Smooth muscle cell (in vitro differentiated cells): ENCODE data around the gene CELF2. TPM values are rescaled to one million over a fixed set of nuclear protein-coding genes. Genes with fewer than 3 reads are reported as not detected.

Source experiments
- DNase-seq: peaks from one replicate; lab custom pipeline; 2025; ENCODE audit not compliant: unreplicated experiment; lab: John Stamatoyannopoulos, UW
- H2AFZ ChIP-seq: fragments of 200-600 bp; sonication (generic); 2 replicates; pipeline ENCODE4 v1.6.0; 2016; ENCODE audit warnings: antibody characterized with exemption, low read depth, mild to moderate bottlenecking
- H3F3A ChIP-seq: fragments of 200-600 bp; sonication (generic); 2 replicates; pipeline ENCODE4 v1.6.0; 2017; ENCODE audit warnings: antibody characterized with exemption, low read depth
- H3K27ac ChIP-seq: fragments of 200-600 bp; sonication (generic); 2 replicates; pipeline ENCODE4 v1.5.1; 2016; ENCODE audit warnings: low read depth, mild to moderate bottlenecking
- H3K27me3 ChIP-seq: fragments of 200-600 bp; sonication (generic); 2 replicates; pipeline ENCODE4 v1.6.1; 2016; ENCODE audit warnings: low read depth, mild to moderate bottlenecking
- H3K36me3 ChIP-seq: fragments of 200-600 bp; sonication (generic); 2 replicates; pipeline ENCODE4 v1.5.1; 2016; ENCODE audit warnings: low read depth
- H3K4me1 ChIP-seq: fragments of 200-600 bp; sonication (generic); 2 replicates; pipeline ENCODE4 v1.5.1; 2016; ENCODE audit warnings: low read depth
- H3K4me2 ChIP-seq: fragments of 200-600 bp; sonication (generic); 2 replicates; pipeline ENCODE4 v1.6.0; 2016; ENCODE audit warnings: mild to moderate bottlenecking
- H3K4me3 ChIP-seq: fragments of 200-600 bp; sonication (generic); 2 replicates; pipeline ENCODE4 v1.5.1; 2016; ENCODE audit warnings: mild to moderate bottlenecking
- H3K79me2 ChIP-seq: fragments of 200-600 bp; sonication (generic); 2 replicates; pipeline ENCODE4 v1.6.0; 2016; ENCODE audit warnings: low read depth, mild to moderate bottlenecking
- H3K9ac ChIP-seq: fragments of 200-600 bp; sonication (generic); 2 replicates; pipeline ENCODE4 v1.6.0; 2016; ENCODE audit warnings: low read depth
- H3K9me3 ChIP-seq: fragments of 200-600 bp; sonication (generic); replicated peaks from 2 replicates; pipeline ENCODE4 v1.5.1; 2016; ENCODE audit warnings: low read depth
- H4K20me1 ChIP-seq: fragments of 200-600 bp; sonication (generic); 2 replicates; pipeline ENCODE4 v1.6.0; 2016; ENCODE audit warnings: low read depth
- WGBS: methylation state at CpG from one replicate; pipeline ENCODE4 v1.1.7; 2016; ENCODE audit warnings: low lambda C conversion rate; 5-methylcytosine and 5-hydroxymethylcytosine counted together
- polyA plus RNA-seq: library from polyadenylated mRNA; unstranded; fragments of >200 nt; fragmentation: Nextera tagmentation; extraction: Ambion mirVana; gene quantifications from 2 replicates; pipeline ENCODE4 v1.2.1, GENCODE V29; 2016
- total RNA-seq: library from RNA; depleted of rRNA; stranded (reverse); fragments of >200 nt; gene quantifications from 2 replicates; pipeline ENCODE4 v1.2.3, GENCODE V29; 2014
- TF ChIP-seq, protein P1 (sequence below): fragments of 200-600 bp; sonication (generic); IDR thresholded peaks from 2 replicates; pipeline ENCODE4 v1.5.1; 2017; ENCODE audit warnings: borderline replicate concordance, mild to moderate bottlenecking, antibody characterized with exemption; ENCODE audit not compliant: insufficient read depth, poor library complexity, severe bottlenecking

Gene CELF2
- total and polyA plus RNA-seq, 2 experiments from 2014 or later: 3.0 to 4.7 TPM

GRCh38 chr10:11065567-11065966, 47.9 kb downstream of the CELF2 start:
- H3K27me3 ChIP-seq: no peaks in the 10 kb centered on the region
- H2AFZ ChIP-seq: no peak overlapping the region
- no peaks in the 10 kb centered on the region for H3K4me1 ChIP-seq
- H3K4me2 ChIP-seq: no peak overlapping the region
- H3K4me3 ChIP-seq: no peak overlapping the region
- no peak for DNase-seq
- no peaks in the 10 kb centered on the region for H3F3A ChIP-seq
- no peak overlapping the region for H3K9ac ChIP-seq
- H4K20me1 ChIP-seq: no peaks in the 10 kb centered on the region
- no peaks in the 10 kb centered on the region for H3K36me3 ChIP-seq
- WGBS: 81% methylated on average over 4 of the region's 4 CpGs
- no peak overlapping the region for H3K27ac ChIP-seq
- TF ChIP-seq, protein P1, sequence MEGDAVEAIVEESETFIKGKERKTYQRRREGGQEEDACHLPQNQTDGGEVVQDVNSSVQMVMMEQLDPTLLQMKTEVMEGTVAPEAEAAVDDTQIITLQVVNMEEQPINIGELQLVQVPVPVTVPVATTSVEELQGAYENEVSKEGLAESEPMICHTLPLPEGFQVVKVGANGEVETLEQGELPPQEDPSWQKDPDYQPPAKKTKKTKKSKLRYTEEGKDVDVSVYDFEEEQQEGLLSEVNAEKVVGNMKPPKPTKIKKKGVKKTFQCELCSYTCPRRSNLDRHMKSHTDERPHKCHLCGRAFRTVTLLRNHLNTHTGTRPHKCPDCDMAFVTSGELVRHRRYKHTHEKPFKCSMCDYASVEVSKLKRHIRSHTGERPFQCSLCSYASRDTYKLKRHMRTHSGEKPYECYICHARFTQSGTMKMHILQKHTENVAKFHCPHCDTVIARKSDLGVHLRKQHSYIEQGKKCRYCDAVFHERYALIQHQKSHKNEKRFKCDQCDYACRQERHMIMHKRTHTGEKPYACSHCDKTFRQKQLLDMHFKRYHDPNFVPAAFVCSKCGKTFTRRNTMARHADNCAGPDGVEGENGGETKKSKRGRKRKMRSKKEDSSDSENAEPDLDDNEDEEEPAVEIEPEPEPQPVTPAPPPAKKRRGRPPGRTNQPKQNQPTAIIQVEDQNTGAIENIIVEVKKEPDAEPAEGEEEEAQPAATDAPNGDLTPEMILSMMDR: no peak
- H3K9me3 ChIP-seq: no peaks in the 10 kb centered on the region
- H3K79me2 ChIP-seq: no peaks in the 10 kb centered on the region

- TF ChIP-seq, protein P1: no peak
- no peak for DNase-seq
- WGBS: 94% methylated on average over 4 of the region's 4 CpGs
- H3K9ac ChIP-seq: no peak overlapping the region
- H4K20me1 ChIP-seq: no peaks in the 10 kb centered on the region
- H3K27me3 ChIP-seq: no peaks in the 10 kb centered on the region
- no peaks in the 10 kb centered on the region for H3K79me2 ChIP-seq
- no peaks in the 10 kb centered on the region for H3K36me3 ChIP-seq
- H3F3A ChIP-seq: no peaks in the 10 kb centered on the region
- H3K4me3 ChIP-seq: no peak overlapping the region
- H3K4me1 ChIP-seq: no peaks in the 10 kb centered on the region
- no peak overlapping the region for H2AFZ ChIP-seq
- no peak overlapping the region for H3K27ac ChIP-seq
- H3K9me3 ChIP-seq: no peaks in the 10 kb centered on the region
- no peak overlapping the region for H3K4me2 ChIP-seq
Observed at GRCh38 chr10:11066520-11066919, 48.8 kb downstream of the CELF2 start.

DNA sequence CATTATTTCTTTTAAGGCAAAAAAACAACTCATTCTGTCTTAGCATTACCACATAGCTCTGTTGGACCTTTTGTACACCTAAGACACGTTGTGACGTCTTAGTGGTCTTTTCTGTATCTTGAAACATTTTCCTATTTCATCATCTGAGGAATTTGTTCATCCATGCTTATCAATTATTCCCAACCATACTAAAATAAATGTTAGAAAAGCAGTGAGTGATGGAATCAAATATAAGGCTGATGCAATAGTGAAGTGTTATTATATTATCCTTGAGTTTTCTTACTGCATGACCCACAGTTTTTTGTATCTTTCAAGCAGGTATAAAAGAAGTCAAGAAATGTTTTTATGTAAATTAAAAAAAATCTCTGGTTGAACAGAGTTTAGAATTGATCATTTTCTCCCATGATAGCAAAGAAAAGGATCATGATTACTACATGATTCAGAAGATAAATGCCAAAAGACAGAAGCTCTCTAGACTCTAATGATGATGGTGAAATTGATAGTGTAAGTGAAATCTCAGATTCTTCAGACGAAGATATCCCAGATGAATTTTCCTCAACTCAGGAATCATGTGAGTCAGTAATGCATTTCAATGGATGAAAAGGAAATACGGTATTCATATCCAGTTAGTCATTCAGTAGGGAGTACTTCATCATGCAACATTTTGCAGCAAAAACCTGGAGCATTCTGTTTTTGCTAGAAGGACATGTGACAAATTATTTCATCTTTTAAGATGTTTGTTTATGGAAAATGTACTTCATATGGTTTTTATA, 51.4 kb downstream of the CELF2 start:
- no peaks in the 10 kb centered on the region for H3K9me3 ChIP-seq
- H3K27ac ChIP-seq: no peak overlapping the region
- H3K36me3 ChIP-seq: no peaks in the 10 kb centered on the region
- H3K9ac ChIP-seq: no peak overlapping the region
- H3K4me1 ChIP-seq: no peaks in the 10 kb centered on the region
- no peaks in the 10 kb centered on the region for H3F3A ChIP-seq
- H3K27me3 ChIP-seq: no peaks in the 10 kb centered on the region
- WGBS: 88% methylated on average over 4 of the region's 4 CpGs
- H3K4me3 ChIP-seq: no peak overlapping the region
- H4K20me1 ChIP-seq: no peaks in the 10 kb centered on the region
- TF ChIP-seq, protein P1: no peak
- no peaks in the 10 kb centered on the region for H3K79me2 ChIP-seq
- no peak for DNase-seq
- H3K4me2 ChIP-seq: no peak overlapping the region
- H2AFZ ChIP-seq: no peak overlapping the region

- no peaks in the 10 kb centered on the region for H3K79me2 ChIP-seq
- DNase-seq: no peak
- no peak overlapping the region for H3K4me2 ChIP-seq
- H2AFZ ChIP-seq: no peak overlapping the region
- WGBS: 73% methylated on average over 4 of the region's 4 CpGs
- H3K27me3 ChIP-seq: peaks cover 22% of the 10 kb centered on the region
- no peak overlapping the region for H3K27ac ChIP-seq
- TF ChIP-seq, protein P1: no peak
- no peaks in the 10 kb centered on the region for H3K4me1 ChIP-seq
- no peaks in the 10 kb centered on the region for H3F3A ChIP-seq
- no peaks in the 10 kb centered on the region for H4K20me1 ChIP-seq
- H3K9me3 ChIP-seq: no peaks in the 10 kb centered on the region
- H3K4me3 ChIP-seq: no peak overlapping the region
- no peaks in the 10 kb centered on the region for H3K36me3 ChIP-seq
- no peak overlapping the region for H3K9ac ChIP-seq
Observed at GRCh38 chr10:11073410-11073809, 55.7 kb downstream of the CELF2 start.
